GM20431 (cell line): ENCODE results near the gene TMEM130.

ENCODE experiments used
- in situ Hi-C: fragments of 300-500 bp; cut with MseI, MboI; formaldehyde crosslinking; loops from one replicate; pipeline ENCODE4 v1.15.0; 2020; ENCODE audit warnings: low sequenced_read_pairs; ENCODE audit not compliant: unreplicated experiment

Gene TMEM130

GRCh38 chr7:98816967-98817710 is 52.7 kb downstream of the TMEM130 start:
- in situ Hi-C loops: no loop called here

GRCh38 chr7:98816241-98816640 is 53.6 kb downstream of the TMEM130 start:
- in situ Hi-C loops: no loop called here

GRCh38 chr7:98815313-98815712 is 54.5 kb downstream of the TMEM130 start:
- in situ Hi-C loops: no loop called here

GRCh38 chr7:98811299-98811698 is 58.5 kb downstream of the TMEM130 start:
- in situ Hi-C loops: no loop called here

- in situ Hi-C loops: no loop called here
These were observed 59.5 kb downstream of the TMEM130 start for GRCh38 chr7:98810153-98810802.

GRCh38 chr7:98808751-98809460 is 60.9 kb downstream of the TMEM130 start:
- in situ Hi-C loops: no loop called here

- in situ Hi-C loops: no loop called here
These were observed 62.5 kb downstream of the TMEM130 start for GRCh38 chr7:98807068-98808048.

GRCh38 chr7:98805956-98806838 is 63.6 kb downstream of the TMEM130 start:
- in situ Hi-C loops: no loop called here

GRCh38 chr7:98802781-98803110 is 67.1 kb downstream of the TMEM130 start:
- in situ Hi-C loops: no loop called here

GRCh38 chr7:98802088-98802780 is 67.6 kb downstream of the TMEM130 start:
- in situ Hi-C loops: no loop called here

- in situ Hi-C loops: no loop called here
These were observed 68.8 kb downstream of the TMEM130 start for GRCh38 chr7:98800996-98801395.

GRCh38 chr7:98797150-98797549 is 72.7 kb downstream of the TMEM130 start:
- in situ Hi-C loops: no loop called here
